Uterus (tissue), 2 donors: Measurements from ENCODE around the gene PPAN.
A peak's percentile ranks its signal among the peaks of the same experiment; 100 is the strongest.

Source experiments
- CTCF ChIP-seq, 4 experiments: fragments of 200-600 bp in 2 of 4; fragments of 450-650 bp in 2 of 4; sonication (generic) in 2 of 4; IDR thresholded peaks; one replicate each; pipeline ENCODE4 v1.5.1; 2016 to 2019; ENCODE audit warnings: antibody characterized with exemption in 4 of 4, mild to moderate bottlenecking in 2 of 4, moderate library complexity in 1 of 4
- POLR2A ChIP-seq, 2 donors: fragments of 450-650 bp; IDR thresholded peaks; one replicate each; pipeline ENCODE4 v1.6.1; 2016; ENCODE audit warnings: antibody characterized with exemption in 2 of 2, mild to moderate bottlenecking in 1 of 2, moderate library complexity in 1 of 2

- TF ChIP-seq POLR2A (IDR thresholded peaks at IDR 0.05), result peak in 1 of 2 donors; percentile 41
- TF ChIP-seq CTCF (IDR thresholded peaks at IDR 0.05), result peak in 2 of 4 experiments; percentile 22 to 43
Observed at GRCh38 chr19:10095948-10096614, 10.1 kb upstream of the PPAN start.
